Measurements from ENCODE around the gene CUL5.

CUL5 gene

GRCh38 chr11:107988397-107989158, 20.1 kb upstream of the CUL5 start:
- no peak for TF ChIP-seq CTCF (IDR thresholded peaks at IDR 0.05; ENCODE audit: borderline replicate concordance, insufficient read depth, low read depth, low read length)
- no peak overlapping the region for H3K4me3 ChIP-seq (ENCODE audit: low read depth, low read length)

GRCh38 chr11:107991868-107992414, 16.8 kb upstream of the CUL5 start:
- no peak for TF ChIP-seq CTCF (IDR thresholded peaks at IDR 0.05; ENCODE audit: borderline replicate concordance, insufficient read depth, low read depth, low read length)
- no peak overlapping the region for H3K4me3 ChIP-seq (ENCODE audit: low read depth, low read length)

- no peak overlapping the region for H3K4me3 ChIP-seq (ENCODE audit: low read depth, low read length)
Measured at GRCh38 chr11:107996006-107996776, 12.5 kb upstream of the CUL5 start.

GRCh38 chr11:107998761-107999160, 9.9 kb upstream of the CUL5 start:
- H3K4me3 ChIP-seq (ENCODE audit: low read depth, low read length) = no peak overlapping the region
- no peak for TF ChIP-seq CTCF (IDR thresholded peaks at IDR 0.05; ENCODE audit: borderline replicate concordance, insufficient read depth, low read depth, low read length)

More at GRCh38 chr11:107996006-107996776, 12.5 kb upstream of the CUL5 start:
- no peak for TF ChIP-seq CTCF (IDR thresholded peaks at IDR 0.05; ENCODE audit: borderline replicate concordance, insufficient read depth, low read depth, low read length)

GRCh38 chr11:107999759-108000455, 8.8 kb upstream of the CUL5 start:
- no peak overlapping the region for H3K4me3 ChIP-seq (ENCODE audit: low read depth, low read length)
- TF ChIP-seq CTCF (IDR thresholded peaks at IDR 0.05; ENCODE audit: borderline replicate concordance, insufficient read depth, low read depth, low read length) = peak; percentile 59

- H3K4me3 ChIP-seq (ENCODE audit: low read depth, low read length) = no peak overlapping the region
- no peak for TF ChIP-seq CTCF (IDR thresholded peaks at IDR 0.05; ENCODE audit: borderline replicate concordance, insufficient read depth, low read depth, low read length)
Measured at GRCh38 chr11:108002476-108002875, 6.2 kb upstream of the CUL5 start.
